ENCODE data around the gene ZNF555. TPM values are rescaled to one million over a fixed set of nuclear protein-coding genes. Genes with fewer than 3 reads are reported as not detected.

Gene ZNF555
- total and polyA plus RNA-seq, 9 donors: 4.5 to 18.0 (median 13.5) TPM

GRCh38 chr19:2811735-2812413 is 29.4 kb upstream of the ZNF555 start:
- Histone ChIP-seq H3K9me3 (no peaks in the 10 kb centered on the region), H3K36me3 (no peaks in the 10 kb centered on the region), H3K27me3 (no peaks in the 10 kb centered on the region), H3K4me1 (ENCODE audit: insufficient read depth) (no peaks in the 10 kb centered on the region), H3K27ac (no peak overlapping the region), H3K4me3 (no peak overlapping the region)
- TF ChIP-seq CTCF (IDR thresholded peaks at IDR 0.05): no peak
- TF ChIP-seq POLR2A (IDR thresholded peaks at IDR 0.05): no peak
- TF ChIP-seq EP300 (IDR thresholded peaks at IDR 0.05): no peak
- DNase-seq: no peak
- 87 to 90% (median 88%) methylated on average over 31 to 34 of the region's 34 CpGs for WGBS, 3 donors
- intact Hi-C loops (cut with DNase I): no loop called here

GRCh38 chr19:2812414-2813234 is 28.7 kb upstream of the ZNF555 start:
- Histone ChIP-seq H3K27ac (no peak overlapping the region), H3K9me3 (no peaks in the 10 kb centered on the region), H3K36me3 (no peaks in the 10 kb centered on the region), H3K4me3 (no peak overlapping the region), H3K27me3 (no peaks in the 10 kb centered on the region), H3K4me1 (ENCODE audit: insufficient read depth) (no peaks in the 10 kb centered on the region)
- TF ChIP-seq CTCF (IDR thresholded peaks at IDR 0.05) (no peak), POLR2A (IDR thresholded peaks at IDR 0.05) (no peak), EP300 (IDR thresholded peaks at IDR 0.05) (no peak)
- intact Hi-C loops (cut with DNase I): no loop called here
- WGBS, 3 donors: 91 to 95% (median 93%) methylated on average over 27 to 37 of the region's 37 CpGs
- no peak for DNase-seq

GRCh38 chr19:2813235-2814160 is 27.8 kb upstream of the ZNF555 start:
- H3K27me3 ChIP-seq: no peaks in the 10 kb centered on the region
- no peak overlapping the region for H3K27ac ChIP-seq
- no peak for DNase-seq
- 86 to 87% (median 86%) methylated on average over 25 to 35 of the region's 35 CpGs for WGBS, 3 donors
- no peaks in the 10 kb centered on the region for H3K4me1 ChIP-seq (ENCODE audit: insufficient read depth)
- no peaks in the 10 kb centered on the region for H3K9me3 ChIP-seq
- TF ChIP-seq CTCF (IDR thresholded peaks at IDR 0.05) (no peak), EP300 (IDR thresholded peaks at IDR 0.05) (no peak), POLR2A (IDR thresholded peaks at IDR 0.05) (no peak)
- H3K36me3 ChIP-seq: no peaks in the 10 kb centered on the region
- intact Hi-C loops (cut with DNase I): no loop called here
- no peak overlapping the region for H3K4me3 ChIP-seq

- H3K4me1 ChIP-seq (ENCODE audit: insufficient read depth): no peaks in the 10 kb centered on the region
- H3K4me3 ChIP-seq: no peak overlapping the region
- no peak for DNase-seq
- H3K27me3 ChIP-seq: no peaks in the 10 kb centered on the region
- no peak overlapping the region for H3K27ac ChIP-seq
- no peaks in the 10 kb centered on the region for H3K9me3 ChIP-seq
- TF ChIP-seq EP300 (IDR thresholded peaks at IDR 0.05) (no peak), CTCF (IDR thresholded peaks at IDR 0.05) (no peak), POLR2A (IDR thresholded peaks at IDR 0.05) (no peak)
- H3K36me3 ChIP-seq: no peaks in the 10 kb centered on the region
- intact Hi-C loops (cut with DNase I): no loop called here
- 91 to 97% (median 95%) methylated on average over 11 of the region's 11 CpGs for WGBS, 3 donors
These were observed 26.8 kb upstream of the ZNF555 start for GRCh38 chr19:2814426-2814825.

Data from ovary (tissue), 9 donors.